CMK (cell line): ENCODE results near the gene PHLDB2.

Experiments
- DNase-seq: peaks from one replicate; pipeline ENCODE4 v3.0.0-alpha.2; 2010; ENCODE audit warnings: low read depth

PHLDB2 gene

DNA sequence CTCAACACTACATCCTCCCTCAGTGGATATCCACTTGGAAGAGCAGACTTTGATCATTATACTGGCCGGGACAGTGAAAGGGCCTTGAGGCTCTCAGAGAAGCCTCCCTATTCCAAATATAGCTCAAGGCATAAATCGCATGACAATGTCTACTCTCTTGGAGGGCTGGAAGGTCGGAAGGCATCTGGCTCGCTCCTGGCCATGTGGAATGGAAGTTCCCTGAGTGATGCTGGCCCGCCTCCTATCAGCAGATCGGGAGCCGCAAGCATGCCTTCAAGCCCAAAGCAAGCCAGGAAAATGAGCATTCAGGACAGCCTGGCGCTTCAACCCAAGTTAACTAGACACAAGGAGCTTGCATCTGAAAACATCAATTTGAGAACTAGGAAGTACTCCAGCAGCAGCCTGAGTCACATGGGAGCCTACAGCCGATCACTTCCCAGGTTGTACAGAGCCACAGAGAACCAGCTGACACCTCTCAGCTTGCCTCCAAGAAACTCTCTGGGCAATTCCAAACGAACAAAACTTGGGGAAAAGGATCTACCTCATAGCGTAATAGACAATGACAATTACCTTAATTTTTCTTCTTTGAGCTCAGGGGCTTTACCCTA is 25.4 kb downstream of the PHLDB2 start:
- DNase-seq: no peak

DNA sequence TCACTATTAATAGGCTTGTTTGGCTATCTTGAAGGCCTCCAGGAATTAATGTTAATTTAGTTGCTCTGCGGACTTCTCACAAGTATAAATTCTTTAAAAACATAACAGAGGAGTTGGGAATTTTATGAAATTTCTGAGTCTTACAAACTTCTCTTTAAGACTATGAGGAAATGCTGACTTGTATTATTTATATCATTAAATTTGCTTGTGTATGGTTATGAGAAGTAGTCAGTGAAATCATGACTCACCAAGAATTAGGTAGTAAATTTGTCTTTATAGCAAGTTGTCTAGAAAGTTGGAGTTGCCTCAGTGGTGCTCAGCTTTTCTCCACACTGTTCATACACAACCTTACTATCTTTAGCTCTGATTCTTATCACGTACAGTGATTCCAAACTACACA is 26.5 kb downstream of the PHLDB2 start:
- no peak for DNase-seq

DNA sequence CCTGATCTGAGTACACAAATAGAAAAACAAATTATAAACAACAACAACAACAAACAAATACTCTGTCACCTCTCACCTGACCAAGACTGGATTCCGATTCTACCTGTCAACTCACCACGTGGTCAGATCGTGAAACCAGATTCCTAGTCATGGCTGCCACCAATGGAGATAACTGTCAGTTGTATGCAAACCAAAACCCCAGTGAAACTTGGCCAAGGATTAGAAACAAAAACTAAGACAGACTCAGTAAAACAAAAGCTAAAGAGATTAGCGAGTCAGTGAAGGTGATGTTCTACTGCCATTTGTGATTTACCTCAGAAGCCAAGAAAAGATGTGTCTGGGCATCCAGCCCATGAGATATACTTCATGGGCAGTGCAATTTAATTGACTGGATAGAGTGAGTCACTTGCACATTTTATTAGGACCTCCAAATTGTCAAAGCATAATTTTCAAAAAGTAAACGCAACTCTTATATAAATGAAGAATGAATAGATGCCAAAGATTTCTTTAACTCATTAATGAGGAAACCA is 31.1 kb downstream of the PHLDB2 start:
- no peak for DNase-seq

DNA sequence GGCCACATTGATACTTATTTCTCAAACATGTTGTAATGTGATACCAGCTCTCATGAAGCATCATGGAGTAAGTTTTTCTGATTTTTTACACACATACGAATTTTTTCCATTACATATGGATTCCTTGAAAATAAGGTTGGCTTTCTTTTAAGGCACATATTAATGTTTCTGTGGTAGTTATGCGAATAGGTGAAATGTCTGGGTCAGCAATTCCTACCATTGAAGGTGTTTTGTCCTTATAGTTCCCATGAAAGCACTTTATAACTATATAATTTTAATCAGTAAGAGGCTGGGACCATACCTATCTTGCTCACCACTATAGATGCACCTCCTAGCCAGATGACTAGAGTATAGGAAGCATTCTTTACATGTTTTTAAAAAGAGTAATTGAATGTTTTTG is 33.0 kb downstream of the PHLDB2 start:
- DNase-seq: no peak

DNA sequence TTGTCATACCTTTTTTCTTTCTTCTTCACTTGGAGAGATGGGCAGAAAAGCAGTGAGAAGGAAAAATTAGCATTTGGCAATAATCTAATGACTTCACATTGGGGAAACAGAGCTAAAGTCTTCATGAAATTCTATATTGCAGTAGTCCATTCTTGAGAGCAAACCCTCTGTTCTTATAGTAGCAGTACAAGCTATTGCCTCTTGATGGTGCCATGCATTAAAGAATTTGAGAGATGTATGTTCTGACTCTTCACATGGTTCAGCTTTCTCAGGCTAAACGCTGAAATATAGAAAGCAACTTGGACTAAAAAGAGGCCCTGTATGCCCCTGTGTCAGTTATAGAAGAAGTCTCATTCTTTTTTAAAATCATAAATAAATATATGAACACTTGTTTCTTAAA is 36.0 kb downstream of the PHLDB2 start:
- no peak for DNase-seq

DNA sequence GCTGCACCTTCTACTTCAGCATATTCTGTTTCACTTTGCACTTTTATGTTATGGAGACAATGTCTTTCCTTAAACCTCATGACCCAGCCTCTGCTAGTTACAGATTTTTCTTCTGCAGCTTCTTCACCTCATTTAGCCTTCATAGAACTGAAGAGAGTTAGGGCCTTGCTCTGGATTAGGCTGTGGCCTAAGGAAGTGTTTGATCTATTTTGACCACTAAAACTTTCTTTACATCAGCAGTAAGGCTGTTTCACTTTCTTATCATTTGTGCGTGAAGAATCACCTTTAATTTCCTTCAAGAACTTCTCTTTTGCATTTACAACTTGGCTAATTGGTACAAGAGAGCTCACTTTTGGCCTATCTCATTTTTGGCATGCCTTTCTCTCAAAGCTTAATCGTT is 40.9 kb downstream of the PHLDB2 start:
- no peak for DNase-seq

DNA sequence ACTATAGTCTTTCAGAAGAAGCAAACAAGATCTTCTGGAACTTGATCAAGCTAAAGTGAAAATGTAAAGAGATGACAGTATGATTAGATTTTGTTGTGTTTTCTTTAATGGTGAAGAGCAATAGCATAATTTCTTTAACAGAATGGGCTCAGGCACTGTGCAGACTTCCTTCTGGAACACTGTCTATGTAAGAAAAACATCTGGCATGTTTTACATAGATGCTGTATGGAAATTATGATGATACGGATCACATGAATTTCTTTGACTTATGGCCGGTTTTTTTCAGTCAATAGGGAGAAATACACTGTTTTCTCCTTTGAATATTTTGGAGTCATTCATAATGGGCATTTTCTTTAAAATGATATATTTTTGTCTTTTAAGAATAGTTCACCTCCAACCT is 42.6 kb downstream of the PHLDB2 start:
- no peak for DNase-seq

DNA sequence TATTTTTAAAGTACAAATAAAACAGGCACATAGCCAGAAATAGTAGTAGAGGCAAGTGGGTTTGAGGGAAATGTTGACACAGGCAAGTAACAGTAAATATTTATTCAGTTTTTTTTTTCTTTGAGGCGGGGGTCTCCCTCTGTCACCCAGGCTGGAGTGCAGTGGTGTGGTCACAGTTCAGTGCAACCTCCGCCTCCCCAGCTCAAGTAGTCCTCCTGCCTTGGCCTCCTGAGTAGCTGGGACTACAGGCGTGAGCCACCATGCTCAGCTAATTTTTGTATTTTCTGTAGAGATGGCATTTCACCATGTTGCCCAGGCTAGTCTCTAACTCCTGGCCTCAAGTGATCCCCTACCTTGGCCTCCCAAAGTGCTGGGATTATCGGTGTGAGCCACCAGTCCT is 43.5 kb downstream of the PHLDB2 start:
- no peak for DNase-seq

DNA sequence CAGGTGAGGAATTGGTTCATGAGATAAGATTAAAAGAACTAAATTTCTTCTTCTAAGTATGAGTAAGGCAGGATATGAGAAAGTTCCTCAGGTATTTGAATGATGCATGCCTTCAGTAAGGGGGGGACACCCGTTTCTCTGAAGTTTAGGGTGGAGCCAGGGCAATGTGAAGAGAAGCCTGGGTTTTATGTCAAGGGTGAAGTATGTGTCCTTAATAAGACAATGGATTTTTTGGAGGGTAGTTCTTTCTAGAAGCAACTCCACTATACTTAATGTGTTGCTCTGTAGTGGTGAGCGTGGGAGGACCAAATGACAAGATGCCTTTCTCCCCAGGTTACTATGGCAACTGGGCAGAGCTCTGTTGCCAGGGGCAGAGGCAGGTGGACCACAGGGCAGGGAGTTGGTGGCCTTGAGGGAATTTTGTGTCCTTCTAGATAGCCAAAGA is 44.0 kb downstream of the PHLDB2 start:
- DNase-seq: no peak

DNA sequence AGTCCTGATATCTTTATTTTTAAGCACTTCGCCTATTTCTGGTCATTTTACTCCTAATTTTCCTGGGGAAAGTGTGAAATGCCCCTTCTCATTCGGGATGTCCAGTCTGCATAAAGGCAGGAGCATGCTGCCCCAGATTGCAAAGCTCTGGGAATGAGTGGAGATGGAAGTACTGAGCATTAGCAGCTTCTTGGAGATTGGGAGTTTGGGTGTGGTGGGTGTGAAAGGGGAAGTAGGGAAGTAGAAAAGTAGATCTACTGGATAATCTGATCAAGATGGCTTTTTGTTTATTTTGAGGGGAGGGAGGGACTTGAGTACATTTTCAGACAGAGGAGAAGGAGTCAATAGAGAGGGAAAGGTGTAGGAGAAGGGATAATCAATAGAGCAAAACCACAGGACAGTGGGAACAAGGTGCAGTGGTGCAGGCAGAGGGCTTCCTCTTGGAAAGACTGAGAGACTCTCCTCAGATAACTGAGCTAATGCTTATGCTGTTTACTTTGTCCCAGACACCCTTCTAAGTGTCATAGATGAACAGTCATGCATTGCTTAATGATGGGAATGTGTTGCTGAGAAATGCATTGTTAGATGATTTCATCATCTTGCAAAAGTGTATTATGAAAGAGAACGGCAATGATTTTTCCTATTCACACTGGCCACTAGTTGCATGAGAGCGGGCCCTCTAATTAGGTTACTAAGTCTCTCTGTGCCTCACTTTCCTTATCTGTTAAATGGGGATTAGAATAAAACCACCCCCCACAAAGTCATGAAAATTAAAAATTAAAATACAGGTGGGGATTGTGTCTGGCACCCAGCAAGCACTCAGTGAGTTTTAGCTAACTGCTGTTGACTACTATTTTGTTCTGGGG is 45.5 kb downstream of the PHLDB2 start:
- DNase-seq: no peak

DNA sequence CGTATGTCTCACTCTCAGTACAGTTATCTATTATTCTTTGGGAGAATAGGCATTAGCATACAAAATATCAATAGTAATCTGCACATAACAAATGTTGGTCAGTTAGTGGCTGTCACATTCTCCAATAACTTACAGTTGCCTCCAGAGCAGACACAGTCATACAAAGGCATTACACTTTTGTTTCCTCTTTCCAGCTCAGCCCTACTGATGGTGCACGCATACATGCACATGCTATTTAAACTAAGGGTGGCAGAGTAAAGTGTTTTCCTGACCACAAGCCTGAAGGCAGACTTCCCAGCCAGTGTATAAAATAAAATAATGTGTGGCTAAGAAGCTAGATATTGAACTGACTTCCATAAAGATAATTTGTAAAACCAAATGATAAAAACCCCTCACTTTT is 47.6 kb downstream of the PHLDB2 start:
- no peak for DNase-seq

DNA sequence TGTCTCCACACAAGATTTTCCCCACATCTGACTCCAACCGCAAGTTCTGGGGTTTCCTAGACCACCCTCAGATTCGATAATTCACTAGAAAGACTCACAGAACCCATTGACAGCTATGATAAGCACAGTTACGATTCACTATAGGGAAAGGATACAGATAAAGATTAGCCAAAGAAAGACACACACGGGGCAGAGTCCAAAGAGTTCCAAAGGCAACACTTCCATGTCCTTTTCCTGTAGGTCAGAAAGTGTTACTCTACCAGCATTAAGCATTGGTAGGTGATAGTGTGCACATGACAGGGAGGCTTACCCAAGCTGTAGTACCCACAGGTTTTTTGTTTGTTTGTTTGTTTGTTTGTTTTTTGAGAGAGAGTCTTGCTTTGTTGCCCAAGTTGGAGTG is 48.1 kb downstream of the PHLDB2 start:
- no peak for DNase-seq

DNA sequence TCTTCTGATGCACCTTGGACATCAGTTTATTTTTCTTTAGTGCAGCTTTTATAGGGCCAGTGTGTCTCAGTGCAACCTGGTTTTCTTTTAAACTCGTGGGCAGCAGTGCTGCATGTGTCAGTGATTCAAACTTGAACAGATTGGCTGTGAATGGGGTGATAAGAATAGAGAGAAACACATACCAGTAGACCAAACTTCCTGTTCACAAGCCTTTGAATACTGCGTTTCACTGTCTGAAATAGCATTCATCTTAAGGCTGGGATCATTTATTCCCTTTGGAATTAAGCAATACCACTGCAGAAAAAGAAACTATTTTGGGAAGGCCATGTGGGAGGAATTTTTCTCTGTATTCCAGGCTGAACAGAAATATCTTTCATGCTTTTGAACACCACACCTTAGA is 51.7 kb downstream of the PHLDB2 start:
- no peak for DNase-seq

DNA sequence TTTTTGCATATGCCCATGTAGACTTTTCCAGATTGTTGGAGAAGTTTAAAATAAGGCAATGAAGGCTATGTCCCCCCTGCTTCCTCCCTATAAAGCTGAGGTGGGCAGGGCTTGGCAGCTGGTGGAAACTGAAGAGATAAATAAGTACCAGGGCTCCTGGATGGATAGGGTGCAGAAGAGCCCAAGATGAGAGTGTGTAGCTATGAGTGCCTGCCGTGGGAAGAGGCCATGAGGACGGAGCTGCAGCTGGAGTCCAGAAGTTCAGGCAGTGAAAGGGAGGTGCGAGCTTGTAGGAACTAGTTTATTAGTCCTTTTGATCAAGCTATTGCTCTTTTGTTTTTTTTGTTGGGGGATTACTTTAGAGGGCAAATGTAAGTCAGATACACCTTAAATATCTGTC is 52.4 kb downstream of the PHLDB2 start:
- DNase-seq: no peak

DNA sequence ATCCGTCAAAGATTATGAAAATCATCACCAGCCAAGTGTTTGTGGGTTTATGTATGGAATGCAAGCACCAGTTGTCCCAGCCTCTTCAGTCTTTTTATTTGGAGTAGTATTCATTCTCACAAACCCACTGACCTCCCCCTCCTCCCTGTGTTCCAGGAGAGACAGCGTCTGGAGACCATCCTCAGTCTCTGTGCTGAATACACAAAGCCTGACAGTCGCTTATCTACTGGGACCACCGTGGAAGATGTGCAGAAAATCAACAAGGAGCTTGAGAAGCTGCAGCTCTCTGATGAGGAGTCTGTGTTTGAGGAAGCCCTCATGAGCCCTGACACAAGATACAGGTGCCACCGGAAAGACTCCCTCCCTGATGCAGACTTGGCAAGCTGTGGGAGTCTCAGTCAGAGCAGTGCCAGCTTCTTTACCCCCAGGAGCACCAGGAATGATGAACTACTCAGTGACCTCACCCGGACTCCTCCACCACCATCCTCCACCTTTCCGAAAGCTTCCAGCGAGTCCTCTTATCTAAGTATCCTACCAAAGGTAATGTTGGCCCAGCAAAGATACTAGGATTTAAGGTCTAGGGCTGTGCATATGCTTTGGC is 54.2 kb downstream of the PHLDB2 start:
- DNase-seq: no peak

DNA sequence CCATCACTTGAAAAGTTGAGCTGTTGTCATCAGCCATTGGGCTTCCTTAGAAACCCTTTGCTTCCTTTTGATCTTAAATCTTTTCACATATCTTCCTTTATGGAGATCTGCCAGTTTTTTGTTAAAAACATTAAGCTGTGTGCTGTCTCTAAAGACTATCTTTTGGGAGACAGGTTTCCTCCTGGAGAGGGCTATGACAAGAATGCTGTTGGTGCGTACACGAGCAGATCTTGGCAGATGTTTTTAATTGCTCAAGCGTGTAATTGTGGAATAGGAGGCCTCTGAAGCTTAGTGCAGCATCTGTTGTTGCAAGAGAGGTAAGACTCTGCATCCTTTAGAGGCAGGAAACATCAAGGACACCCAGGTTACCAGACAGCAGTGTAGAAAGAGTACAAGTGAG is 56.8 kb downstream of the PHLDB2 start:
- no peak for DNase-seq

DNA sequence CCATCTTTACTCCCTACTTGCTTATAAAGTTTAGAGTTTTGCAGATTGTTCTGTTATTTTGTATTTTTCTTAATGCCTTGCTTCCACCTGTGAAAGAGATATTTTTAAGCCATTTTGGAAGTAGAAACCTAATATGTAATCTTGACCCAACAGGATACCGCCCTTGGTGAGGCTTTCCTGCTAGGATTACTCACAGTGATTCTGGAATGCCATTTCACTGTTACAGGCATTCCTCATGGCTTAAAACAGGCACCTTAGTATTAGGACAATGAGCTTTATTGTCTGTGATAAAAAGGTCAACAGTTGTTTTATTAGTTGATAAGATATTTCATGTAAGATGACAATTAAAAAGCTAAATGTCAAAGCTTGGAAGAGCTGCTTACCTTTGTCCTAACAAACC is 58.2 kb downstream of the PHLDB2 start:
- DNase-seq: no peak

DNA sequence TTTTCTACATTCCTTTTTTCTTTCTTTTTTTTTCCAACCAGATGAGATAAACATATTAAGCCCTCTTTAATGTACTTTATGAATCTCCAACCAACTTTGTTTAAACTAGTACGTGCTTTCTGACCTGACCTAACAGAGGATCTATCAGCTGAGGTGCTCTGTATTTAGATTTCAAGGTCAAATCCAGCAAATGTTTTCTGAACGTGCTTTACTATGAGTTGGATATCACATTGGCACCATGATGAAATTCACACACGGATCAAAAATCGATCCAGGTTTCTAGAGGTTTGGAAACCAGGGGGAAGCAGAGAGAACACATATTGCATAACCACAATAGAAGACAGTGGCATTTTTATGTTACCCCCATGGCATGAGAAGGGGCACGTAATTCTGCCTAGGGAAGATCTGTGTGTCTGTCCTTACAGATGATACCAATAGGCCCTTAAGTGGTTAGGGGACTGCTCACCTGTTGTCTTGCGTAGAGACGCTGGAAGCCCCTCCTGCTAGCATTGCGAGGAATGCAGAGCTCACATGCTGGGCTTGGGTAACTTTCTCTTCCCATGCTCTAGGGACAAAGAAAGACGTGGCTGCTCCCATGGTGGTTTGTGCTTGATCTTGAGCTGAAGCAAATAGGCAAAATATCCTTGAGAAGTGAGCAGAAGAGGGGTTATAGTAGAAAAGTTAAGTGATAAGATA is 60.5 kb downstream of the PHLDB2 start:
- DNase-seq: no peak

DNA sequence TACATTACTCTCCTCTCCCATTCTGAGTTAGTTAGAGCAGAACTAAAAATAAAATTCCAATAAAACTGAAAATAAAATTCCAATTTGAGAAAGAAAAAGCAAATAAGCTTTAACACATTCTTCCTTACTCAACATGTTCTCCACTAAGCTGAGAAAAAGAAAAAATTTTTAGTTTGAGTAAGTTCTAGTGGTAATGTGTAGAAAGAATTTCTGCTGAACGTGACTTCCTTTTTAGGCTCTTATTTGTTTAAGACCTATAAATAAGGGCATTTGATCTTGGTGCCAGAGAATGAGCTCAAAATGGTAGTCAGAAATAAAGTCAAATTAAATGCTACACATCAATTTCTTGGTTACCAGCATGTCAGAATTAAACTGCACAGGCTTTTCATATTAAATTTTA is 62.1 kb downstream of the PHLDB2 start:
- DNase-seq: no peak

DNA sequence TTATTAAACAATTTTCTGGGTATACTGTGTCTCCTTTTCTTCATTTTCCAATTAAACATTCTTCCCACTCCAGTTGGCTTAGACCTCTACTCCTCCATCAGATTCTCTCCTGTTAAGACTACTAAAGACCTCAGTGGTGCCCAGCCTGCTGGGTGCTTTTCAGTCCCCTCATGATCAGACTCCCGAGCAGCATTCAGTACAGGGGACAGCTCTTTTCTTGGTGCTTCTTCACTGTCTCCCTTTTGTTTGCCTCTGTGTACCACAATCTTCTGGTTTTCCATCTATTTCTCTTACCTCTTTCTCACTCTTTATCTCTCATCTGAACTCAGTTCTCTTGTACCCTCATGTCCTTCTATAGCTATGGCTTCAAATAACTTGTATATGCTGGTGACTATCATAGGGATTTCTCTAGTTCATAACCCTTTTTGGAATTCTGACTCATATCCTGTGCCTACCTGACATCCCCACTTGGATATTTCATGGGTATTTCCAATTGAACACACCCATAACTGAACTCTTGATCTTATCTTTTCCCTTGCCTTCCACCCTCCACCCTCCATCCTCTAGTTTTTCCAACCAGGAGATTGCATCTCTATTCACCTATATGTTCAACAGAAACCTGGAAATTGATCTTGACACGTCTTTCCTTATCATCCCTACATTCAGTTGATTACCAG is 64.2 kb downstream of the PHLDB2 start:
- no peak for DNase-seq

DNA sequence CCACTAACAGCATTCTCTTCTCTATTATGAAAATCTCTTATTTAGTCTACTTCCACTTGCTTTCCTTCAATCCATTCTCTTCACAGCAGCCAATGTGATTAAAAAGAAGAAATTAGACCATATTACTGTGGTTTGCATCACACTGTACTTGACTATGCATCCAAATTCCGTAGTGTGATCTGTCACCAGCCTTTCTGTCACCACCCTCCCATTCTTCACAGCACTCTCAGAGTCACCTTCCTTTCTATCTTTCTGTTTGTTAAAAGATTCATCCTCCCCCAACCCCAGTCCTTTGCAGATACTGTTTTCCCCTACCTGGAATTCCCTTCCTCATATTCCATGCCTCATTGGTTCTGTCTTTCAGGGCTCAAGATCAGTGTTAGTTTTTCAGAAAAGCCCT is 64.7 kb downstream of the PHLDB2 start:
- no peak for DNase-seq

DNA sequence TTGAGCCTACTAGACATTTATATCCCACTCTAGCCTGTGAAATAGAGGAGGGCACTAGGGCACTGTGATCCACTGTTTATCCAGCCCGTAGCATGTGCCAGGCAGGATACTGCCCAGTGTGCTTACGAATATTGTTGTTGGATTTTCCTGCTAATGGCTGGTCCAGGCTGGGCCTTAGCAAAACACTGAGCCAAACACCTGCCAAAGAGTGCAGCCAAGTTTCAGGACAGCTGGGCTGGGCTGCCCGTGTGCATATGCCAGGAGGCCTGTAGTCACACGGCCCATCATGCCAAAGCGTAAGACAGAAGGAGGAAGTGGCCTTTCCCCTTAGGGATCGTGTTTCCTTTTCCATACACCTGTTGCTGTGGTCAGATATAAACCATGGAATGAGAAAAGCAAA is 65.2 kb downstream of the PHLDB2 start:
- DNase-seq: no peak
